ENCODE measurements around the gene NRROS.

The NRROS gene

DNA sequence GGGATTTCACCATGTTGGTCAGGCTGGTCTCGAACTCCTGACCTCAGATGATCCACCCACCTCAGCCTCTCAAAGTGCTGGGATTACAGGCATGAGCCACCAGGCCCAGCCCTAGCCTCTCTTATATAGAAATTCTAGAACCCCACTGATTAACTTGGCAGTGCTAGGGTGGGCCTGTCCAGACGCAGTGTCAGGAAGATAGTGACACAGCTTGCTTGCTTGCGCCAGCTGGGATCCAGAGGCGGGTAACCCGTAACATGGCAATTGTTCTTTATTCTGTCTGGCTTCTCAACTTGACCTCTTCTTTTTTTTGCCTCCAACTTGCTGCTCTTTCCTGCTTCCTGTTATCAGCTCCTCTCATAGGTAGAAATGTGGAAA lies 56.3 kb downstream of the NRROS start (continued):
- TF ChIP-seq CSDC2 (CRISPR knock-in tag; IDR thresholded peaks at IDR 0.05), result no peak
- TF ChIP-seq, protein P1, sequence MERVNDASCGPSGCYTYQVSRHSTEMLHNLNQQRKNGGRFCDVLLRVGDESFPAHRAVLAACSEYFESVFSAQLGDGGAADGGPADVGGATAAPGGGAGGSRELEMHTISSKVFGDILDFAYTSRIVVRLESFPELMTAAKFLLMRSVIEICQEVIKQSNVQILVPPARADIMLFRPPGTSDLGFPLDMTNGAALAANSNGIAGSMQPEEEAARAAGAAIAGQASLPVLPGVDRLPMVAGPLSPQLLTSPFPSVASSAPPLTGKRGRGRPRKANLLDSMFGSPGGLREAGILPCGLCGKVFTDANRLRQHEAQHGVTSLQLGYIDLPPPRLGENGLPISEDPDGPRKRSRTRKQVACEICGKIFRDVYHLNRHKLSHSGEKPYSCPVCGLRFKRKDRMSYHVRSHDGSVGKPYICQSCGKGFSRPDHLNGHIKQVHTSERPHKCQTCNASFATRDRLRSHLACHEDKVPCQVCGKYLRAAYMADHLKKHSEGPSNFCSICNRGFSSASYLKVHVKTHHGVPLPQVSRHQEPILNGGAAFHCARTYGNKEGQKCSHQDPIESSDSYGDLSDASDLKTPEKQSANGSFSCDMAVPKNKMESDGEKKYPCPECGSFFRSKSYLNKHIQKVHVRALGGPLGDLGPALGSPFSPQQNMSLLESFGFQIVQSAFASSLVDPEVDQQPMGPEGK (CRISPR knock-in tag; IDR thresholded peaks at IDR 0.05; ENCODE audit: borderline replicate concordance), result no peak
- no peak for TF ChIP-seq ZNF565 (CRISPR knock-in tag; conservative IDR thresholded peaks at IDR 0.05; ENCODE audit: low read depth)
- TF ChIP-seq ZNF70 (CRISPR knock-in tag; IDR thresholded peaks at IDR 0.05), result no peak

DNA sequence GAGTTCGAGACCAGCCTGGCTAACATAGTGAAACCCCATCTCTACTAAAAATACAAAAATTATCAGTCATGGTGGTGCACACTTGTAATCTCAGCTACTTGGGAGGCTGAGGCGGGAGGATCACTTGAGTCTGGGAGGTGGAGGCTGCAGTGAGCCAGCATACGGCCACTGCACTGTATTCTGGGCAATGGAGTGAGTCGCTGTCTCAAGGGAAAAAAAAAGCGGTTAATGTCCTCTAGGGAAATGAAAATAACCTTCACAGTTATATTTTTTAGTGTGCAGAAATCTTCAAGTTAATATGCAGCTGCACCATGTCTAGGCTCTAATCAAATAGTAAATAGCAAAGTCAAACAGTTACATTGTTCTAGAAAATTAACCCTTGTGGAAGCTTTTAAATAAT lies 57.8 kb downstream of the NRROS start:
- no peak for ATAC-seq
- no peak for TF ChIP-seq RARB (CRISPR knock-in tag; IDR thresholded peaks at IDR 0.05)
- no peak for TF ChIP-seq POU6F1 (CRISPR knock-in tag; IDR thresholded peaks at IDR 0.05; ENCODE audit: borderline replicate concordance, low read depth)
- no peak for TF ChIP-seq ZFP3 (CRISPR knock-in tag; IDR thresholded peaks at IDR 0.05)
- no peak for TF ChIP-seq BACH2 (CRISPR knock-in tag; IDR thresholded peaks at IDR 0.05; ENCODE audit: borderline replicate concordance)
- TF ChIP-seq, protein P2, sequence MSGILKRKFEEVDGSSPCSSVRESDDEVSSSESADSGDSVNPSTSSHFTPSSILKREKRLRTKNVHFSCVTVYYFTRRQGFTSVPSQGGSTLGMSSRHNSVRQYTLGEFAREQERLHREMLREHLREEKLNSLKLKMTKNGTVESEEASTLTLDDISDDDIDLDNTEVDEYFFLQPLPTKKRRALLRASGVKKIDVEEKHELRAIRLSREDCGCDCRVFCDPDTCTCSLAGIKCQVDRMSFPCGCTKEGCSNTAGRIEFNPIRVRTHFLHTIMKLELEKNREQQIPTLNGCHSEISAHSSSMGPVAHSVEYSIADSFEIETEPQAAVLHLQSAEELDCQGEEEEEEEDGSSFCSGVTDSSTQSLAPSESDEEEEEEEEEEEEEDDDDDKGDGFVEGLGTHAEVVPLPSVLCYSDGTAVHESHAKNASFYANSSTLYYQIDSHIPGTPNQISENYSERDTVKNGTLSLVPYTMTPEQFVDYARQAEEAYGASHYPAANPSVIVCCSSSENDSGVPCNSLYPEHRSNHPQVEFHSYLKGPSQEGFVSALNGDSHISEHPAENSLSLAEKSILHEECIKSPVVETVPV (CRISPR knock-in tag; IDR thresholded peaks at IDR 0.05), result no peak

GRCh38 chr3:196699749-196700148 lies 60.3 kb downstream of the NRROS start:
- no peak for TF ChIP-seq ZNF565 (CRISPR knock-in tag; conservative IDR thresholded peaks at IDR 0.05; ENCODE audit: low read depth)
- ATAC-seq, result no peak

DNA sequence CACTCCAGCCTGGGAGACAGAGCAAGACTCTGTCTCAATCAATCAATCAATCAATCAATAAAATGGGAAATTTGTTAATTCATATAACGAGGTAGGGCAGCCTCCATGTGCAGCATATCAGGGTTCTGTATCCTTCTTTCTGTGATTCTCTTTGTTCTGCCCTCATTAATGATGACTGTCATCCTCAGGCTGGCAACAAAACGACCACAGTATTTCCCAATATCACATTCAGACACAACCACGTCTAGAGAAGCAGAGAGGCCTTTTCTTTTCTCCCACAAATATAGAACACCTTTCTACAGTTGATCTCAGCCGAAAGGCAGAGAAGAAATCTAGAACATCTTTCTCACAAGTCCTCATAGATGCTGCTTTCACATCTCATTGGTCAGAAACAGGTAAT lies 61.3 kb downstream of the NRROS start:
- no peak for ATAC-seq
- TF ChIP-seq TCF4 (CRISPR knock-in tag; IDR thresholded peaks at IDR 0.05; ENCODE audit: borderline replicate concordance) (no peak), RARB (CRISPR knock-in tag; IDR thresholded peaks at IDR 0.05) (no peak), ZNF70 (CRISPR knock-in tag; IDR thresholded peaks at IDR 0.05) (no peak), ZC3H10 (CRISPR knock-in tag; IDR thresholded peaks at IDR 0.05) (no peak), BACH2 (CRISPR knock-in tag; IDR thresholded peaks at IDR 0.05; ENCODE audit: borderline replicate concordance) (no peak), SNAI2 (CRISPR knock-in tag; IDR thresholded peaks at IDR 0.05) (no peak), ZNF565 (CRISPR knock-in tag; conservative IDR thresholded peaks at IDR 0.05; ENCODE audit: low read depth) (no peak), ZFP3 (CRISPR knock-in tag; IDR thresholded peaks at IDR 0.05) (no peak), ISL1 (CRISPR knock-in tag; IDR thresholded peaks at IDR 0.05) (no peak), ZNF8 (CRISPR knock-in tag; IDR thresholded peaks at IDR 0.05) (no peak), TOX (CRISPR knock-in tag; IDR thresholded peaks at IDR 0.05; ENCODE audit: borderline replicate concordance) (no peak)
- TF ChIP-seq, protein P1 (CRISPR knock-in tag; IDR thresholded peaks at IDR 0.05; ENCODE audit: borderline replicate concordance), result no peak
- TF ChIP-seq, protein P2 (CRISPR knock-in tag; IDR thresholded peaks at IDR 0.05), result no peak

- ATAC-seq, result no peak
- TF ChIP-seq SNAI2 (CRISPR knock-in tag; IDR thresholded peaks at IDR 0.05) (no peak), ZNF70 (CRISPR knock-in tag; IDR thresholded peaks at IDR 0.05) (no peak), GLIS3 (CRISPR knock-in tag; IDR thresholded peaks at IDR 0.05) (no peak), ESRRG (CRISPR knock-in tag; IDR thresholded peaks at IDR 0.05) (no peak)
These were observed 66.8 kb downstream of the NRROS start for GRCh38 chr3:196706327-196706726.

Measured in SK-N-SH treated with all-trans-retinoic acid at 6 μM for 48 hours (cell line).